Heart left ventricle (tissue), 13 donors: ENCODE data around the gene NR2F2.

Source experiments
- POLR2A ChIP-seq, 2 donors: fragments of 450-650 bp; IDR thresholded peaks; one replicate each; pipeline ENCODE4 v1.6.1; 2017; ENCODE audit warnings: antibody characterized with exemption in 2 of 2, mild to moderate bottlenecking in 2 of 2, moderate library complexity in 2 of 2
- TF ChIP-seq, protein P1 (sequence below), 12 donors: fragments of 200-600 bp; sonication (generic) in 4 of 12; IDR thresholded peaks; one replicate each; pipeline versions ENCODE4 v1.5.0 to v1.8.0; 2018 to 2022; ENCODE audit warnings: antibody characterized with exemption in 12 of 12, mild to moderate bottlenecking in 5 of 12
- donor health status: ischemic (EF 13 %, LVEDD 7.1; RV severe dilation, severe dysfunction).
- donor health status: DM: no; HTN: yes; CAD: no.
- donor health status: DM: no; HTN: no; CAD: no.
- donor health status: ischemic (EF 25% LVEDD 6.9; RV normal size, moderate dysfunction).
- donor health status: ischemic (EF 25% LVEDD 5.7; RV mildly dilated, moderate dysfunction).
- donor health status: ischemic (EF 35%, LVEDD 5.7; RV mildly dilated, moderate dysfunction).
- donor health status: nonischemic (EF 11% LVEDD 7.7; RV severe dilation, severe dysfunction).
- donor health status: DM: yes; HTN: yes; CAD: no.
- donor health status: PGD.
- donor health status: ischemic (EF 29% LVEDD 5.4; RV normal size, mild dysfunction).
- donor health status: nonischemic (EF 23%, LVEDD 6.1; RV moderate dilation, normal function).

DNA sequence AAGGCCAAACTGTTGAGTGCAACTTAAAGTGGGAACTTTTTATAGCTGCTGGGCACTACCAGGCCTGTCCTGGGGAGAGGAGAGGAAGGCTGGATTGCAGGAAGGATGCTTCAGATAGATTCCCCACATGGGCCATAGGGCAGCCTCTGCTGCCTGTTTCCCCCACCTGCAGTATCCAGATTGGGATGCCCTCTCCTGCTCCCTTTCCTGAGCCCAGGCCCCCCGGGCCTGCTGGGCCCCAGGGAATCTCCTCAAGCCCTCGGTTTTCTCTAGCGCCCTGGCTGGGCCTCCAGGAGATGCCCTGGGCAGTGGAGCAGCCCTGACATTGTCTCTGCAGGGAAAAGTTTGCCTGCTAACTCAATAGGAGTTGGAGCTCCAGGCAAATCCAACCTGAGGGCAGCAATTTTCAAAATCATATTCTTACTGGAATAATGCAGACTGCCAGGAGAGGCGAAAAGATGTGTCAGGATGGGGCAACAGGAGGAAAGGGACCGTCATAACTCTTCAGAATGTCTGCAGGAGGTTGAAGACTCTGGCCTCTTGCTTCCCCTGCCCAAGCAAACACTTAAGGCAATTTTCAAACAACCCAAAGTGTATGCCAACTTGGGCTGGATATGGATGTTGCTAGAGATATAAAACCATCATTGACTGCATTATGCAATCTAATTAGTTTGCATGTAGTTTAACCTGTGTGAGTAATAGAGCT lies 4.4 kb downstream of the NR2F2 start:
- TF ChIP-seq, protein P1, sequence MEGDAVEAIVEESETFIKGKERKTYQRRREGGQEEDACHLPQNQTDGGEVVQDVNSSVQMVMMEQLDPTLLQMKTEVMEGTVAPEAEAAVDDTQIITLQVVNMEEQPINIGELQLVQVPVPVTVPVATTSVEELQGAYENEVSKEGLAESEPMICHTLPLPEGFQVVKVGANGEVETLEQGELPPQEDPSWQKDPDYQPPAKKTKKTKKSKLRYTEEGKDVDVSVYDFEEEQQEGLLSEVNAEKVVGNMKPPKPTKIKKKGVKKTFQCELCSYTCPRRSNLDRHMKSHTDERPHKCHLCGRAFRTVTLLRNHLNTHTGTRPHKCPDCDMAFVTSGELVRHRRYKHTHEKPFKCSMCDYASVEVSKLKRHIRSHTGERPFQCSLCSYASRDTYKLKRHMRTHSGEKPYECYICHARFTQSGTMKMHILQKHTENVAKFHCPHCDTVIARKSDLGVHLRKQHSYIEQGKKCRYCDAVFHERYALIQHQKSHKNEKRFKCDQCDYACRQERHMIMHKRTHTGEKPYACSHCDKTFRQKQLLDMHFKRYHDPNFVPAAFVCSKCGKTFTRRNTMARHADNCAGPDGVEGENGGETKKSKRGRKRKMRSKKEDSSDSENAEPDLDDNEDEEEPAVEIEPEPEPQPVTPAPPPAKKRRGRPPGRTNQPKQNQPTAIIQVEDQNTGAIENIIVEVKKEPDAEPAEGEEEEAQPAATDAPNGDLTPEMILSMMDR (IDR thresholded peaks at IDR 0.05), result no peak
- TF ChIP-seq POLR2A (IDR thresholded peaks at IDR 0.05), result no peak
